Endodermal cell (in vitro differentiated cells): ENCODE measurements around the gene FAM43A. TPM values are rescaled to one million over a fixed set of nuclear protein-coding genes. Genes with fewer than 3 reads are reported as not detected.
A peak's percentile ranks its signal among the peaks of the same experiment; 100 is the strongest.

Experiments
- DNase-seq: peaks from one replicate; pipeline ENCODE4 v3.0.0-alpha.2; 2017
- H3K27ac ChIP-seq: 2 replicates; pipeline ENCODE4 v1.5.1; 2013; ENCODE audit warnings: mild to moderate bottlenecking, low read depth, low read length, moderate library complexity
- H3K27me3 ChIP-seq: 2 replicates; pipeline ENCODE4 v1.6.1; 2013; ENCODE audit warnings: mild to moderate bottlenecking, low read length, moderate library complexity; ENCODE audit not compliant: insufficient read depth, control insufficient read depth, poor library complexity, severe bottlenecking
- H3K36me3 ChIP-seq: 2 replicates; pipeline ENCODE4 v1.7.0; 2013; ENCODE audit warnings: mild to moderate bottlenecking, low read length, moderate library complexity; ENCODE audit not compliant: control insufficient read depth, insufficient read depth
- H3K4me1 ChIP-seq: one replicate; pipeline ENCODE4 v1.7.0; 2013; ENCODE audit warnings: low read length; ENCODE audit not compliant: control insufficient read depth, insufficient read depth
- H3K4me3 ChIP-seq: 2 replicates; pipeline ENCODE4 v1.5.1; 2013; ENCODE audit warnings: mild to moderate bottlenecking, low read length, moderate library complexity
- H3K9ac ChIP-seq: 2 replicates; pipeline ENCODE4 v1.6.1; 2013; ENCODE audit warnings: mild to moderate bottlenecking, low read length, moderate library complexity; ENCODE audit not compliant: poor library complexity, severe bottlenecking; ENCODE audit errors: extremely low read depth
- H3K9me3 ChIP-seq: 2 replicates; pipeline ENCODE4 v1.6.1; 2013; ENCODE audit warnings: mild to moderate bottlenecking, low read length, moderate library complexity; ENCODE audit not compliant: control insufficient read depth
- H3K27ac Mint-ChIP-seq: 2 replicates; pipeline ENCODE4 v1.8.0; 2020; ENCODE audit warnings: mixed read lengths
- H3K27me3 Mint-ChIP-seq: 2 replicates; pipeline ENCODE4 v1.8.0; 2021; ENCODE audit warnings: mild to moderate bottlenecking, mixed read lengths; ENCODE audit not compliant: insufficient read depth
- H3K36me3 Mint-ChIP-seq: 2 replicates; pipeline ENCODE4 v1.8.0; 2020; ENCODE audit warnings: low read depth, mixed read lengths
- H3K4me1 Mint-ChIP-seq: 2 replicates; pipeline ENCODE4 v1.8.0; 2020; ENCODE audit warnings: mixed read lengths
- H3K4me3 Mint-ChIP-seq: 2 replicates; pipeline ENCODE4 v1.8.0; 2020; ENCODE audit warnings: mild to moderate bottlenecking, moderate library complexity, mixed read lengths
- H3K9me3 Mint-ChIP-seq: 2 replicates; pipeline ENCODE4 v1.8.0; 2020; ENCODE audit warnings: mild to moderate bottlenecking, mixed read lengths
- WGBS, 2 experiments: methylation state at CpG; one replicate each; pipeline versions ENCODE4 v1.1.5 to v1.1.7; 2013; ENCODE audit warnings: missing lambda C conversion rate in 2 of 2, mixed read lengths in 1 of 2; ENCODE audit not compliant: insufficient coverage in 1 of 2, insufficient read length in 1 of 2; 5-methylcytosine and 5-hydroxymethylcytosine counted together
- total RNA-seq, 2 donors: library from RNA; stranded (reverse); fragmentation: NEBNext Ultra II Directional in 1 of 2; extraction: Animal tissue kit (Norgen Biotek cat#: 25700) in 1 of 2; gene quantifications; 2 replicates in 1 of 2; 3 replicates in 1 of 2; pipeline ENCODE4 v1.2.1, GENCODE V29; 2021
- TF ChIP-seq, protein P1 (sequence below): fragments of 200-600 bp; sonication (generic); conservative IDR thresholded peaks from 2 replicates; pipeline ENCODE4 v1.5.0; 2021; ENCODE audit warnings: antibody characterized with exemption, mild to moderate bottlenecking

Gene FAM43A
- total RNA-seq, 2 donors from 2014 or later: 0.58 to 4.4 TPM

- H3K36me3 ChIP-seq: no peaks in the 10 kb centered on the region
- H3K4me1 ChIP-seq: peaks cover 10% of the 10 kb centered on the region
- H3K36me3 Mint-ChIP-seq: no peaks in the 10 kb centered on the region
- H3K27me3 Mint-ChIP-seq: peaks cover 9% of the 10 kb centered on the region
- H3K27me3 ChIP-seq: peaks cover 19% of the 10 kb centered on the region
- TF ChIP-seq, protein P1, sequence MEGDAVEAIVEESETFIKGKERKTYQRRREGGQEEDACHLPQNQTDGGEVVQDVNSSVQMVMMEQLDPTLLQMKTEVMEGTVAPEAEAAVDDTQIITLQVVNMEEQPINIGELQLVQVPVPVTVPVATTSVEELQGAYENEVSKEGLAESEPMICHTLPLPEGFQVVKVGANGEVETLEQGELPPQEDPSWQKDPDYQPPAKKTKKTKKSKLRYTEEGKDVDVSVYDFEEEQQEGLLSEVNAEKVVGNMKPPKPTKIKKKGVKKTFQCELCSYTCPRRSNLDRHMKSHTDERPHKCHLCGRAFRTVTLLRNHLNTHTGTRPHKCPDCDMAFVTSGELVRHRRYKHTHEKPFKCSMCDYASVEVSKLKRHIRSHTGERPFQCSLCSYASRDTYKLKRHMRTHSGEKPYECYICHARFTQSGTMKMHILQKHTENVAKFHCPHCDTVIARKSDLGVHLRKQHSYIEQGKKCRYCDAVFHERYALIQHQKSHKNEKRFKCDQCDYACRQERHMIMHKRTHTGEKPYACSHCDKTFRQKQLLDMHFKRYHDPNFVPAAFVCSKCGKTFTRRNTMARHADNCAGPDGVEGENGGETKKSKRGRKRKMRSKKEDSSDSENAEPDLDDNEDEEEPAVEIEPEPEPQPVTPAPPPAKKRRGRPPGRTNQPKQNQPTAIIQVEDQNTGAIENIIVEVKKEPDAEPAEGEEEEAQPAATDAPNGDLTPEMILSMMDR: no peak
- peaks cover 30% of the 10 kb centered on the region for H3K4me1 Mint-ChIP-seq
- no peak overlapping the region for H3K4me3 Mint-ChIP-seq
- no peaks in the 10 kb centered on the region for H3K9me3 ChIP-seq
- H3K4me3 ChIP-seq: no peak overlapping the region
- no peak overlapping the region for H3K27ac Mint-ChIP-seq
- no peak overlapping the region for H3K9ac ChIP-seq
- WGBS, 2 experiments: 63 to 84% methylated on average over 2 to 7 of the region's 8 CpGs
- no peaks in the 10 kb centered on the region for H3K9me3 Mint-ChIP-seq
- H3K27ac ChIP-seq: no peak overlapping the region
- no peak for DNase-seq
Measured at GRCh38 chr3:194690501-194691372, 5.1 kb downstream of the FAM43A start.

GRCh38 chr3:194691481-194692283, 6.0 kb downstream of the FAM43A start:
- no peak overlapping the region for H3K9ac ChIP-seq
- Mint-ChIP-seq H3K4me1 (peaks cover 27% of the 10 kb centered on the region), H3K27me3 (peaks cover 2% of the 10 kb centered on the region), H3K4me3 (no peak overlapping the region), H3K27ac (no peak overlapping the region), H3K9me3 (no peaks in the 10 kb centered on the region), H3K36me3 (no peaks in the 10 kb centered on the region)
- no peaks in the 10 kb centered on the region for H3K9me3 ChIP-seq
- 73 to 91% methylated on average over 6 to 14 of the region's 15 CpGs for WGBS, 2 experiments
- peaks cover 10% of the 10 kb centered on the region for H3K4me1 ChIP-seq
- no peaks in the 10 kb centered on the region for H3K36me3 ChIP-seq
- H3K4me3 ChIP-seq: no peak overlapping the region
- H3K27me3 ChIP-seq: peaks cover 9% of the 10 kb centered on the region
- no peak for DNase-seq
- TF ChIP-seq, protein P1: no peak
- peak overlapping the region; percentile 37 for H3K27ac ChIP-seq

GRCh38 chr3:194696702-194697101, 11.0 kb downstream of the FAM43A start:
- no peak overlapping the region for H3K27ac Mint-ChIP-seq
- H3K4me1 Mint-ChIP-seq: no peaks in the 10 kb centered on the region
- peaks cover 4% of the 10 kb centered on the region for H3K27me3 Mint-ChIP-seq
- H3K9me3 Mint-ChIP-seq: peaks cover 14% of the 10 kb centered on the region
- WGBS, 2 experiments: 92 to 94% methylated on average over 2 to 6 of the region's 6 CpGs
- Histone ChIP-seq H3K27ac (no peak overlapping the region), H3K4me1 (no peaks in the 10 kb centered on the region), H3K27me3 (no peaks in the 10 kb centered on the region), H3K9me3 (no peaks in the 10 kb centered on the region), H3K4me3 (no peak overlapping the region), H3K36me3 (no peaks in the 10 kb centered on the region), H3K9ac (no peak overlapping the region)
- no peak for DNase-seq
- no peaks in the 10 kb centered on the region for H3K36me3 Mint-ChIP-seq
- TF ChIP-seq, protein P1: no peak
- no peak overlapping the region for H3K4me3 Mint-ChIP-seq
